HEK293 (cell line): ENCODE data around the gene WFDC10A.

Experiments
- CTCF ChIA-PET: fragments of 350-600 bp; formaldehyde crosslinking; extraction: SDS; loops from one replicate; lab custom pipeline; 2021; ENCODE audit warnings: antibody characterized with exemption; lab: Yijun Ruan, JAX
- POLR2A ChIA-PET: fragments of 300-600 bp; formaldehyde crosslinking; extraction: SDS; loops from one replicate; lab custom pipeline; 2020; ENCODE audit warnings: antibody characterized with exemption, inconsistent platforms; lab: Yijun Ruan, JAX
- H3K27ac ChIP-seq: fragments of 200-500 bp; sonication (Bioruptor generic); 2 replicates; pipeline ENCODE4 v1.5.1; 2014; ENCODE audit warnings: low read depth, low read length, control low read depth, inconsistent platforms; ENCODE audit errors: extremely low read depth
- H3K36me3 ChIP-seq, 2 experiments: fragments of 200-500 bp in 1 of 2; sonication (Bioruptor generic) in 1 of 2; 1 replicate in 1 of 2; 2 replicates in 1 of 2; pipeline ENCODE4 v1.5.1; 2014 to 2017; ENCODE audit warnings: inconsistent platforms in 2 of 2, low read length in 2 of 2; ENCODE audit not compliant: control insufficient read depth in 2 of 2, insufficient read depth in 1 of 2
- H3K4me1 ChIP-seq: fragments of 200-500 bp; sonication (Bioruptor generic); 2 replicates; pipeline ENCODE4 v1.5.1; 2014; ENCODE audit warnings: mild to moderate bottlenecking, low read length, inconsistent platforms; ENCODE audit not compliant: control insufficient read depth, insufficient read depth
- H3K4me3 ChIP-seq: 2 replicates; pipeline ENCODE4 v1.5.1; 2011; ENCODE audit warnings: low read depth, mild to moderate bottlenecking, control low read depth, low read length, moderate library complexity
- H3K9me3 ChIP-seq: fragments of 200-500 bp; sonication (Bioruptor generic); 2 replicates; pipeline ENCODE4 v1.5.1; 2014; ENCODE audit warnings: low read depth, low read length, inconsistent platforms; ENCODE audit not compliant: control insufficient read depth, insufficient read depth
- EGR2 ChIP-seq: fragments of 450-650 bp; formaldehyde crosslinking; IDR thresholded peaks from 2 replicates; pipeline ENCODE4 v1.5.1; 2016; ENCODE audit warnings: low read depth, missing biosample characterization, missing genetic modification characterization
- FEZF1 ChIP-seq: fragments of 450-650 bp; formaldehyde crosslinking; IDR thresholded peaks from 2 replicates; pipeline ENCODE4 v1.5.1; 2016; ENCODE audit warnings: missing biosample characterization, missing genetic modification characterization
- GLI2 ChIP-seq: fragments of 450-650 bp; formaldehyde crosslinking; IDR thresholded peaks from 2 replicates; pipeline ENCODE4; 2017; ENCODE audit warnings: missing biosample characterization, missing genetic modification characterization, low read depth, borderline replicate concordance
- PRDM1 ChIP-seq: fragments of 450-650 bp; formaldehyde crosslinking; IDR thresholded peaks from 2 replicates; pipeline ENCODE4; 2016; ENCODE audit warnings: missing biosample characterization, missing genetic modification characterization
- SALL2 ChIP-seq: fragments of 450-650 bp; formaldehyde crosslinking; IDR thresholded peaks from 2 replicates; pipeline ENCODE4 v1.5.0; 2017; ENCODE audit warnings: missing biosample characterization, mild to moderate bottlenecking, missing genetic modification characterization, borderline replicate concordance
- SETDB1 ChIP-seq: IDR thresholded peaks from one replicate; pipeline ENCODE4 v1.6.1; 2017; ENCODE audit warnings: mild to moderate bottlenecking, low read length, moderate library complexity, mixed read lengths; ENCODE audit not compliant: insufficient read length
- YY1 ChIP-seq: fragments of 450-650 bp; formaldehyde crosslinking; IDR thresholded peaks from 2 replicates; pipeline ENCODE4 v1.5.1; 2018; ENCODE audit warnings: missing biosample characterization, missing genetic modification characterization
- ZFHX2 ChIP-seq: fragments of 450-650 bp; formaldehyde crosslinking; conservative IDR thresholded peaks from 2 replicates; pipeline ENCODE4 v1.5.1; 2016; ENCODE audit warnings: missing biosample characterization, missing genetic modification characterization
- ZNF10 ChIP-seq: fragments of 450-650 bp; formaldehyde crosslinking; IDR thresholded peaks from 2 replicates; pipeline ENCODE4 v1.5.1; 2017; ENCODE audit warnings: missing biosample characterization, missing genetic modification characterization
- ZNF146 ChIP-seq: fragments of 450-650 bp; formaldehyde crosslinking; IDR thresholded peaks from 2 replicates; pipeline ENCODE4 v1.5.1; 2016; ENCODE audit warnings: missing biosample characterization, missing genetic modification characterization
- ZNF155 ChIP-seq: fragments of 450-650 bp; formaldehyde crosslinking; IDR thresholded peaks from 2 replicates; pipeline ENCODE4 v1.5.1; 2016; ENCODE audit warnings: missing biosample characterization, missing genetic modification characterization
- ZNF302 ChIP-seq: fragments of 450-650 bp; formaldehyde crosslinking; IDR thresholded peaks from 2 replicates; pipeline ENCODE4 v1.5.1; 2016; ENCODE audit warnings: missing biosample characterization, missing genetic modification characterization, low read depth
- ZNF521 ChIP-seq: fragments of 450-650 bp; formaldehyde crosslinking; IDR thresholded peaks from 2 replicates; pipeline ENCODE4 v1.5.1; 2017; ENCODE audit warnings: missing biosample characterization, mild to moderate bottlenecking, missing genetic modification characterization
- ZNF530 ChIP-seq: fragments of 450-650 bp; formaldehyde crosslinking; IDR thresholded peaks from 2 replicates; pipeline ENCODE4 v1.5.1; 2016; ENCODE audit warnings: low read depth, missing biosample characterization, missing genetic modification characterization
- ZNF561 ChIP-seq: fragments of 450-650 bp; IDR thresholded peaks from 2 replicates; pipeline ENCODE4 v1.5.1; 2018; ENCODE audit warnings: missing biosample characterization, missing genetic modification characterization, borderline replicate concordance
- ZNF624 ChIP-seq: fragments of 450-650 bp; formaldehyde crosslinking; IDR thresholded peaks from 2 replicates; pipeline ENCODE4 v1.5.1; 2017; ENCODE audit warnings: missing biosample characterization, missing genetic modification characterization
- ZNF658 ChIP-seq: fragments of 450-650 bp; formaldehyde crosslinking; IDR thresholded peaks from 2 replicates; pipeline ENCODE4; 2016; ENCODE audit warnings: missing biosample characterization, missing genetic modification characterization
- ZNF837 ChIP-seq: fragments of 450-650 bp; formaldehyde crosslinking; IDR thresholded peaks from 2 replicates; pipeline ENCODE4 v1.5.1; 2016; ENCODE audit warnings: missing biosample characterization, missing genetic modification characterization
- ZSCAN16 ChIP-seq: fragments of 450-650 bp; formaldehyde crosslinking; IDR thresholded peaks from 2 replicates; pipeline ENCODE4 v1.5.1; 2016; ENCODE audit warnings: missing biosample characterization, missing genetic modification characterization
- TF ChIP-seq, protein P1 (sequence below): fragments of 450-650 bp; formaldehyde crosslinking; IDR thresholded peaks from 2 replicates; pipeline ENCODE4 v1.5.1; 2016; ENCODE audit warnings: missing biosample characterization, missing genetic modification characterization
- TF ChIP-seq, protein P2 (sequence below): sonication (generic); formaldehyde crosslinking; IDR thresholded peaks from 2 replicates; pipeline ENCODE4 v1.8.1; 2022; ENCODE audit warnings: mild to moderate bottlenecking, moderate library complexity, missing genetic modification reagents
- TF ChIP-seq, protein P3 (sequence below): fragments of 450-650 bp; formaldehyde crosslinking; IDR thresholded peaks from 2 replicates; pipeline ENCODE4 v1.5.1; 2017; ENCODE audit warnings: missing biosample characterization, missing genetic modification characterization
- TF ChIP-seq, protein P4 (sequence below): fragments of 450-650 bp; formaldehyde crosslinking; IDR thresholded peaks from 2 replicates; pipeline ENCODE4 v1.5.1; 2016; ENCODE audit warnings: missing biosample characterization, missing genetic modification characterization
- TF ChIP-seq, protein P5 (sequence below): fragments of 450-650 bp; formaldehyde crosslinking; IDR thresholded peaks from 2 replicates; pipeline ENCODE4; 2016; ENCODE audit warnings: missing biosample characterization, missing genetic modification characterization

WFDC10A gene

DNA sequence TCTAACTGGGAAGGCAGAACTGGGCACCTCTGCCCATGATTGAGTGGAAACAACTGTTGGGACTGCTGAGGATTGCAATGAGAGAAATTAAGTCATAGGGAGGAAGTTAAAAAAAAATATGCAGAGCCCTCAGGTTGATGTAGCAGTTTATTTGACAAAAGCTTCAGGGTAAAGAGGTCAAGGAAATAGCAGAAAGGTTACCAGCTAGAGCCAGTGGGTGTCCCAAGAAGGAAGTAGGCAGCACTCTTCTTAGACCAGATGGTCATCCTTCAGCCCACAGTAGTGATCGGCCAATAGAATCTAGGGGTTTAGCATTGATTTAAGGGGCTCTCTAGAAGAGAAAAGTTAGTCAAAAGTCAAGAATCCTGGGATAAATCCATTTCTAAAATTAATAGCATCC, 21.7 kb upstream of the WFDC10A start (continued):
- TF ChIP-seq, protein P1, sequence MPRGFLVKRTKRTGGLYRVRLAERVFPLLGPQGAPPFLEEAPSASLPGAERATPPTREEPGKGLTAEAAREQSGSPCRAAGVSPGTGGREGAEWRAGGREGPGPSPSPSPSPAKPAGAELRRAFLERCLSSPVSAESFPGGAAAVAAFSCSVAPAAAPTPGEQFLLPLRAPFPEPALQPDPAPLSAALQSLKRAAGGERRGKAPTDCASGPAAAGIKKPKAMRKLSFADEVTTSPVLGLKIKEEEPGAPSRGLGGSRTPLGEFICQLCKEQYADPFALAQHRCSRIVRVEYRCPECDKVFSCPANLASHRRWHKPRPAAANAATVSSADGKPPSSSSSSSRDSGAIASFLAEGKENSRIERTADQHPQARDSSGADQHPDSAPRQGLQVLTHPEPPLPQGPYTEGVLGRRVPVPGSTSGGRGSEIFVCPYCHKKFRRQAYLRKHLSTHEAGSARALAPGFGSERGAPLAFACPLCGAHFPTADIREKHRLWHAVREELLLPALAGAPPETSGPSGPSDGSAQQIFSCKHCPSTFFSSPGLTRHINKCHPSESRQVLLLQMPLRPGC, result no peak
- TF ChIP-seq, all 188 proteins: peak for 0

DNA sequence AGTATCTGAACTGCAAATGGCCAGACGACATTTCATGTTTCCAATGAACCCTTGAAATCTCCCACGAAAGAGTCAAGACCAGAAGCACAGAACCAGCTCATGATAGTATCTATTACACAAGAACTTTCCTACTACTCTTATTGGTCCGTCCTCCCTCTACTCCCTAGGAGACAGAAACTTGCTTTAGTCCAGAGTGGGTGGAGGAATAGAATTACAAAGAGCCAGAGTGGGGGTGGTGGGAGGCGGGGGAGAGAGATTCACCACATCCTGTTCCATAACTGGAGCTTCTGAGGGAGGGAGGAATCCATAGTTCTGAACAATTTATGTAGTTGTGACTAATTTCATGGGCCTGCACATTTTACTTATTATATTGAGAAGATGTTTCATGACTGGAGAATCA, 18.5 kb upstream of the WFDC10A start:
- Histone ChIP-seq H3K4me1 (no peaks in the 10 kb centered on the region), H3K36me3 (no peaks in the 10 kb centered on the region), H3K27ac (no peak overlapping the region), H3K4me3 (no peak overlapping the region), H3K9me3 (no peaks in the 10 kb centered on the region)
- POLR2A ChIA-PET, result no interaction called here
- CTCF ChIA-PET, result interaction anchor here (0.7 to 1.1 kb wide), 4 partner anchors 27 to 515 kb away, joined by 3 to 5 read pairs (median 3); no protein-coding TSS in a partner anchor
- TF ChIP-seq ZFHX2 (peak; percentile 88), EGR2 (peak; percentile 90), PRDM1 (no peak)

DNA sequence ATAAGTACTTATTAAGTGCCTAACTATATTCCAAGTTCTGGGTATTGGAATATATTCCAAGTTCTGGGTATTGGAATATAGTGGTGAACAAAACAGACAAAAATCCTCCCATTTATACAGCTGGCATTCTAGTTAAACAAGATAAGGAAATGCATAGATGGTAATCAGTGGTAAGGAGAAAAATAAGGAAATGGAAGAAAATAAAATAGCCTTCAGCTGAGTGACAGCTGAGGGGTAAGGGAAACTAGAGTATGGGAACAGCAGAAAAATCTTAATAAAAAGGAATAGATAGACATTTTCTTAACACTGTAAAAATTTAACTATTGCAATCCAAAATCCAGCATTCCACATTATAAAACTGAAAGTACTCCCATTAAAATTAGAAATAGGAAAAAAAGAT, 17.2 kb upstream of the WFDC10A start:
- Histone ChIP-seq H3K4me1 (no peaks in the 10 kb centered on the region), H3K36me3 (no peaks in the 10 kb centered on the region), H3K27ac (no peak overlapping the region), H3K9me3 (no peaks in the 10 kb centered on the region), H3K4me3 (no peak overlapping the region)
- ChIA-PET CTCF (interaction anchor here (0.7 kb wide), 1 partner anchor 106 kb away, joined by 5 read pairs; no protein-coding TSS in a partner anchor), POLR2A (no interaction called here)
- TF ChIP-seq ZNF837 (tag by site-specific recombination) (no peak), YY1 (tag by site-specific recombination) (no peak), ZNF146 (no peak), SALL2 (tag by site-specific recombination) (no peak), SETDB1 (no peak), ZNF521 (no peak), ZSCAN16 (no peak), EGR2 (no peak), ZNF561 (tag by site-specific recombination) (no peak), ZNF302 (tag by site-specific recombination) (no peak), ZNF10 (no peak), GLI2 (tag by site-specific recombination) (no peak)
- TF ChIP-seq, protein P2, sequence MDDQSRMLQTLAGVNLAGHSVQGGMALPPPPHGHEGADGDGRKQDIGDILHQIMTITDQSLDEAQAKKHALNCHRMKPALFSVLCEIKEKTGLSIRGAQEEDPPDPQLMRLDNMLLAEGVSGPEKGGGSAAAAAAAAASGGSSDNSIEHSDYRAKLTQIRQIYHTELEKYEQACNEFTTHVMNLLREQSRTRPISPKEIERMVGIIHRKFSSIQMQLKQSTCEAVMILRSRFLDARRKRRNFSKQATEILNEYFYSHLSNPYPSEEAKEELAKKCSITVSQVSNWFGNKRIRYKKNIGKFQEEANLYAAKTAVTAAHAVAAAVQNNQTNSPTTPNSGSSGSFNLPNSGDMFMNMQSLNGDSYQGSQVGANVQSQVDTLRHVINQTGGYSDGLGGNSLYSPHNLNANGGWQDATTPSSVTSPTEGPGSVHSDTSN, result no peak
- TF ChIP-seq, protein P3, sequence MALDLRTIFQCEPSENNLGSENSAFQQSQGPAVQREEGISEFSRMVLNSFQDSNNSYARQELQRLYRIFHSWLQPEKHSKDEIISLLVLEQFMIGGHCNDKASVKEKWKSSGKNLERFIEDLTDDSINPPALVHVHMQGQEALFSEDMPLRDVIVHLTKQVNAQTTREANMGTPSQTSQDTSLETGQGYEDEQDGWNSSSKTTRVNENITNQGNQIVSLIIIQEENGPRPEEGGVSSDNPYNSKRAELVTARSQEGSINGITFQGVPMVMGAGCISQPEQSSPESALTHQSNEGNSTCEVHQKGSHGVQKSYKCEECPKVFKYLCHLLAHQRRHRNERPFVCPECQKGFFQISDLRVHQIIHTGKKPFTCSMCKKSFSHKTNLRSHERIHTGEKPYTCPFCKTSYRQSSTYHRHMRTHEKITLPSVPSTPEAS (tag by site-specific recombination), result no peak

DNA sequence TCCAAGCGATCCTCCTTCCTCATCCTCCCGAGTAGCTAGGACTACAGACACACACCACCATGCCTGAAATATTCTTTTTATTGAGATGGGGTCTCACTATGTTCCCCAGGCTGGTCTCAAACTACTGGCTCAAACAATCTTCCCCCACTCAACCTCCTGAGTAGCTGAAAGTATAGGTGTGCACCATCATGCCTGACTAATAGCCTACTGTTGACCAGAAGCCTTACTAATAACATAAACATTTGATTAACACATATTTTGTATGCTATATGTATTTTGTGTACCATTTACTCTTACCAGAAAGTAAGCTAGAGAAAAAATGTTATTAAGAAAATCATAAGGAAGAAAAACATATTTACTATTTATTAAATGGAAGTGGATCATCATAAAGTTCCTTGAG, 11.9 kb upstream of the WFDC10A start:
- Histone ChIP-seq H3K36me3 (no peaks in the 10 kb centered on the region), H3K4me3 (no peak overlapping the region), H3K27ac (no peak overlapping the region), H3K4me1 (no peaks in the 10 kb centered on the region), H3K9me3 (no peaks in the 10 kb centered on the region)
- CTCF ChIA-PET, result interaction anchor here (0.8 to 1.2 kb wide), 3 partner anchors 12 to 153 kb away, joined by 3 to 8 read pairs (median 3); partner anchors contain the start of gene WFDC10A
- TF ChIP-seq ZNF530 (tag by site-specific recombination) (no peak), ZNF624 (tag by site-specific recombination) (no peak), FEZF1 (tag by site-specific recombination) (no peak), ZNF658 (no peak), ZNF155 (tag by site-specific recombination) (no peak)
- TF ChIP-seq, protein P4, sequence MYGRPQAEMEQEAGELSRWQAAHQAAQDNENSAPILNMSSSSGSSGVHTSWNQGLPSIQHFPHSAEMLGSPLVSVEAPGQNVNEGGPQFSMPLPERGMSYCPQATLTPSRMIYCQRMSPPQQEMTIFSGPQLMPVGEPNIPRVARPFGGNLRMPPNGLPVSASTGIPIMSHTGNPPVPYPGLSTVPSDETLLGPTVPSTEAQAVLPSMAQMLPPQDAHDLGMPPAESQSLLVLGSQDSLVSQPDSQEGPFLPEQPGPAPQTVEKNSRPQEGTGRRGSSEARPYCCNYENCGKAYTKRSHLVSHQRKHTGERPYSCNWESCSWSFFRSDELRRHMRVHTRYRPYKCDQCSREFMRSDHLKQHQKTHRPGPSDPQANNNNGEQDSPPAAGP (tag by site-specific recombination), result no peak
- TF ChIP-seq, protein P5, sequence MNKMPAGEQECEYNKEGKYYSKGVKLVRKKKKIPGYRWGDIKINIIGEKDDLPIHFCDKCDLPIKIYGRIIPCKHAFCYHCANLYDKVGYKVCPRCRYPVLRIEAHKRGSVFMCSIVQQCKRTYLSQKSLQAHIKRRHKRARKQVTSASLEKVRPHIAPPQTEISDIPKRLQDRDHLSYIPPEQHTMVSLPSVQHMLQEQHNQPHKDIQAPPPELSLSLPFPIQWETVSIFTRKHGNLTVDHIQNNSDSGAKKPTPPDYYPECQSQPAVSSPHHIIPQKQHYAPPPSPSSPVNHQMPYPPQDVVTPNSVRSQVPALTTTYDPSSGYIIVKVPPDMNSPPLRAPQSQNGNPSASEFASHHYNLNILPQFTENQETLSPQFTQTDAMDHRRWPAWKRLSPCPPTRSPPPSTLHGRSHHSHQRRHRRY (tag by site-specific recombination), result no peak
- TF ChIP-seq, all 188 proteins: peak for 0
- POLR2A ChIA-PET, result no interaction called here
